SK-N-SH treated with all-trans-retinoic acid at 6 μM for 48 hours (cell line): ENCODE measurements around the gene ATG16L1.

Source experiments
- BACH2 ChIP-seq: fragments of 250-450 bp; sonication (Bioruptor Pico); IDR thresholded peaks from 2 replicates; pipeline ENCODE4 v1.9.0; 2021; ENCODE audit warnings: mild to moderate bottlenecking, borderline replicate concordance
- ISL1 ChIP-seq: fragments of 250-450 bp; sonication (Bioruptor Pico); IDR thresholded peaks from 2 replicates; pipeline ENCODE4 v2.1.2; 2022; ENCODE audit warnings: mild to moderate bottlenecking, moderate library complexity
- OSR1 ChIP-seq: fragments of 250-450 bp; sonication (Bioruptor Pico); IDR thresholded peaks from 2 replicates; pipeline ENCODE4 v1.8.0; 2022; ENCODE audit warnings: moderate library complexity, mild to moderate bottlenecking, inconsistent platforms
- PPARA ChIP-seq: fragments of 250-450 bp; sonication (Bioruptor Pico); IDR thresholded peaks from 2 replicates; pipeline ENCODE4 v1.5.0; 2020; ENCODE audit warnings: mild to moderate bottlenecking, borderline replicate concordance
- RARB ChIP-seq: fragments of 250-450 bp; sonication (Bioruptor Pico); IDR thresholded peaks from 2 replicates; pipeline ENCODE4 v1.8.0; 2021; ENCODE audit warnings: mild to moderate bottlenecking, moderate library complexity
- SNAI2 ChIP-seq: fragments of 250-450 bp; sonication (Bioruptor Pico); IDR thresholded peaks from 2 replicates; pipeline ENCODE4 v1.5.0; 2020; ENCODE audit warnings: mild to moderate bottlenecking, moderate library complexity
- ZC3H10 ChIP-seq: fragments of 250-450 bp; sonication (Bioruptor Pico); IDR thresholded peaks from 2 replicates; pipeline ENCODE4 v1.5.1; 2021; ENCODE audit warnings: mild to moderate bottlenecking, moderate library complexity
- ZFP3 ChIP-seq: fragments of 250-450 bp; sonication (Bioruptor Pico); IDR thresholded peaks from 2 replicates; pipeline ENCODE4 v1.5.0; 2020; ENCODE audit warnings: mild to moderate bottlenecking, moderate library complexity
- ZNF70 ChIP-seq: fragments of 450-650 bp; formaldehyde crosslinking; IDR thresholded peaks from 2 replicates; pipeline ENCODE4 v1.5.0; 2020; ENCODE audit warnings: mild to moderate bottlenecking, moderate library complexity
- TF ChIP-seq, protein P1 (sequence below): fragments of 250-450 bp; sonication (Bioruptor Pico); IDR thresholded peaks from 2 replicates; pipeline ENCODE4 v1.8.0; 2020; ENCODE audit warnings: mild to moderate bottlenecking, moderate library complexity, borderline replicate concordance
- TF ChIP-seq, protein P2 (sequence below): fragments of 250-450 bp; sonication (Bioruptor Pico); IDR thresholded peaks from 2 replicates; pipeline ENCODE4 v1.5.1; 2020; ENCODE audit warnings: low read depth, mild to moderate bottlenecking, moderate library complexity
- TF ChIP-seq, protein P3 (sequence below): fragments of 250-450 bp; sonication (Bioruptor Pico); IDR thresholded peaks from 2 replicates; pipeline ENCODE4 v1.8.0; 2021; ENCODE audit warnings: low read depth, mild to moderate bottlenecking, moderate library complexity, borderline replicate concordance
- TF ChIP-seq, protein P4 (sequence below): fragments of 250-450 bp; sonication (Bioruptor Pico); IDR thresholded peaks from 2 replicates; pipeline ENCODE4 v1.5.1; 2021; ENCODE audit warnings: mild to moderate bottlenecking, moderate library complexity

DNA sequence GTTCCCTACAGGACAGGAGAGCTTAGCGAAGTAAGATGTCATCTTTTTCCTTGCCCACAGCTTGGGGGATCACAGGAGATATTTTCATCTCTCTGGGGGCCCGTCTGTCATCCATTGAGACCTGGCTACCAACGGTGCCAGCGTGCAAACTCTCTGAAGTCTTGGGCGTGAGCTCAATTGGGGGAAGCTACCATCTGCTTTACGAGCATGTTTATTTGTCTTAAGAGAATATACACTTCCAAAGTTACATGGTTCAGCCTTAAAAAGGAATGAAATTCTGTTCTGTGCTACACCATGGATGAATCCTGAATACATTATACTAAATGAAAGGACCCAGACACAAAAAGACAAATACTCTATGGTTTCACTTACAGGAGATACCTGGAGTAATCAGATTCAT, 69.7 kb downstream of the ATG16L1 start:
- TF ChIP-seq ISL1 (CRISPR knock-in tag) = no peak
- TF ChIP-seq ZNF70 (CRISPR knock-in tag) = no peak
- no peak for TF ChIP-seq SNAI2
- no peak for TF ChIP-seq RARB (CRISPR knock-in tag)
- TF ChIP-seq, protein P1, sequence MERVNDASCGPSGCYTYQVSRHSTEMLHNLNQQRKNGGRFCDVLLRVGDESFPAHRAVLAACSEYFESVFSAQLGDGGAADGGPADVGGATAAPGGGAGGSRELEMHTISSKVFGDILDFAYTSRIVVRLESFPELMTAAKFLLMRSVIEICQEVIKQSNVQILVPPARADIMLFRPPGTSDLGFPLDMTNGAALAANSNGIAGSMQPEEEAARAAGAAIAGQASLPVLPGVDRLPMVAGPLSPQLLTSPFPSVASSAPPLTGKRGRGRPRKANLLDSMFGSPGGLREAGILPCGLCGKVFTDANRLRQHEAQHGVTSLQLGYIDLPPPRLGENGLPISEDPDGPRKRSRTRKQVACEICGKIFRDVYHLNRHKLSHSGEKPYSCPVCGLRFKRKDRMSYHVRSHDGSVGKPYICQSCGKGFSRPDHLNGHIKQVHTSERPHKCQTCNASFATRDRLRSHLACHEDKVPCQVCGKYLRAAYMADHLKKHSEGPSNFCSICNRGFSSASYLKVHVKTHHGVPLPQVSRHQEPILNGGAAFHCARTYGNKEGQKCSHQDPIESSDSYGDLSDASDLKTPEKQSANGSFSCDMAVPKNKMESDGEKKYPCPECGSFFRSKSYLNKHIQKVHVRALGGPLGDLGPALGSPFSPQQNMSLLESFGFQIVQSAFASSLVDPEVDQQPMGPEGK (CRISPR knock-in tag) = no peak
- TF ChIP-seq, protein P2, sequence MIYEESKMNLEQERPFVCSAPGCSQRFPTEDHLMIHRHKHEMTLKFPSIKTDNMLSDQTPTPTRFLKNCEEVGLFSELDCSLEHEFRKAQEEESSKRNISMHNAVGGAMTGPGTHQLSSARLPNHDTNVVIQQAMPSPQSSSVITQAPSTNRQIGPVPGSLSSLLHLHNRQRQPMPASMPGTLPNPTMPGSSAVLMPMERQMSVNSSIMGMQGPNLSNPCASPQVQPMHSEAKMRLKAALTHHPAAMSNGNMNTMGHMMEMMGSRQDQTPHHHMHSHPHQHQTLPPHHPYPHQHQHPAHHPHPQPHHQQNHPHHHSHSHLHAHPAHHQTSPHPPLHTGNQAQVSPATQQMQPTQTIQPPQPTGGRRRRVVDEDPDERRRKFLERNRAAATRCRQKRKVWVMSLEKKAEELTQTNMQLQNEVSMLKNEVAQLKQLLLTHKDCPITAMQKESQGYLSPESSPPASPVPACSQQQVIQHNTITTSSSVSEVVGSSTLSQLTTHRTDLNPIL (CRISPR knock-in tag) = no peak
- TF ChIP-seq, protein P3, sequence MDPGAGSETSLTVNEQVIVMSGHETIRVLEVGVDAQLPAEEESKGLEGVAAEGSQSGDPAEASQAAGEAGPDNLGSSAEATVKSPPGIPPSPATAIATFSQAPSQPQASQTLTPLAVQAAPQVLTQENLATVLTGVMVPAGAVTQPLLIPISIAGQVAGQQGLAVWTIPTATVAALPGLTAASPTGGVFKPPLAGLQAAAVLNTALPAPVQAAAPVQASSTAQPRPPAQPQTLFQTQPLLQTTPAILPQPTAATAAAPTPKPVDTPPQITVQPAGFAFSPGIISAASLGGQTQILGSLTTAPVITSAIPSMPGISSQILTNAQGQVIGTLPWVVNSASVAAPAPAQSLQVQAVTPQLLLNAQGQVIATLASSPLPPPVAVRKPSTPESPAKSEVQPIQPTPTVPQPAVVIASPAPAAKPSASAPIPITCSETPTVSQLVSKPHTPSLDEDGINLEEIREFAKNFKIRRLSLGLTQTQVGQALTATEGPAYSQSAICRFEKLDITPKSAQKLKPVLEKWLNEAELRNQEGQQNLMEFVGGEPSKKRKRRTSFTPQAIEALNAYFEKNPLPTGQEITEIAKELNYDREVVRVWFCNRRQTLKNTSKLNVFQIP (CRISPR knock-in tag) = no peak
- no peak for TF ChIP-seq ZFP3 (CRISPR knock-in tag)
- TF ChIP-seq OSR1 (CRISPR knock-in tag) = no peak
- TF ChIP-seq BACH2 (CRISPR knock-in tag) = no peak
- TF ChIP-seq PPARA (CRISPR knock-in tag) = no peak
- TF ChIP-seq ZC3H10 (CRISPR knock-in tag) = no peak
- TF ChIP-seq, protein P4, sequence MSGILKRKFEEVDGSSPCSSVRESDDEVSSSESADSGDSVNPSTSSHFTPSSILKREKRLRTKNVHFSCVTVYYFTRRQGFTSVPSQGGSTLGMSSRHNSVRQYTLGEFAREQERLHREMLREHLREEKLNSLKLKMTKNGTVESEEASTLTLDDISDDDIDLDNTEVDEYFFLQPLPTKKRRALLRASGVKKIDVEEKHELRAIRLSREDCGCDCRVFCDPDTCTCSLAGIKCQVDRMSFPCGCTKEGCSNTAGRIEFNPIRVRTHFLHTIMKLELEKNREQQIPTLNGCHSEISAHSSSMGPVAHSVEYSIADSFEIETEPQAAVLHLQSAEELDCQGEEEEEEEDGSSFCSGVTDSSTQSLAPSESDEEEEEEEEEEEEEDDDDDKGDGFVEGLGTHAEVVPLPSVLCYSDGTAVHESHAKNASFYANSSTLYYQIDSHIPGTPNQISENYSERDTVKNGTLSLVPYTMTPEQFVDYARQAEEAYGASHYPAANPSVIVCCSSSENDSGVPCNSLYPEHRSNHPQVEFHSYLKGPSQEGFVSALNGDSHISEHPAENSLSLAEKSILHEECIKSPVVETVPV = no peak
